Measurements from ENCODE around the gene CPVL.

The CPVL gene

GRCh38 chr7:29190349-29191045, 44.2 kb upstream of the CPVL start (continued):
- TF ChIP-seq PRDM2 (tag by site-specific recombination; IDR thresholded peaks at IDR 0.05; ENCODE audit: borderline replicate concordance) = no peak
- TF ChIP-seq ZFHX2 (tag by site-specific recombination; conservative IDR thresholded peaks at IDR 0.05) = no peak
- TF ChIP-seq ZNF521 (tag by site-specific recombination; IDR thresholded peaks at IDR 0.05) = no peak
- TF ChIP-seq CTCF (tag by site-specific recombination; IDR thresholded peaks at IDR 0.05) = no peak
- TF ChIP-seq ZSCAN18 (tag by site-specific recombination; IDR thresholded peaks at IDR 0.05) = no peak
- TF ChIP-seq BCL6B (tag by site-specific recombination; IDR thresholded peaks at IDR 0.05) = no peak
- TF ChIP-seq ZBTB10 (tag by site-specific recombination; IDR thresholded peaks at IDR 0.05) = no peak
- no peak for TF ChIP-seq ZNF571 (tag by site-specific recombination; IDR thresholded peaks at IDR 0.05)
- no peak for TF ChIP-seq ZNF174 (tag by site-specific recombination; IDR thresholded peaks at IDR 0.05)
- TF ChIP-seq ZSCAN4 (tag by site-specific recombination; IDR thresholded peaks at IDR 0.05) = no peak
- TF ChIP-seq AEBP2 (tag by site-specific recombination; IDR thresholded peaks at IDR 0.05; ENCODE audit: borderline replicate concordance) = no peak
- TF ChIP-seq PRDM1 (tag by site-specific recombination; IDR thresholded peaks at IDR 0.05) = no peak
- no peak for TF ChIP-seq ZNF175 (tag by site-specific recombination; IDR thresholded peaks at IDR 0.05)
- TF ChIP-seq ZNF146 (tag by site-specific recombination; IDR thresholded peaks at IDR 0.05) = no peak
- no peak for TF ChIP-seq MEIS1 (CRISPR knock-in tag; IDR thresholded peaks at IDR 0.05; ENCODE audit: borderline replicate concordance)
- TF ChIP-seq ZNF423 (tag by site-specific recombination; IDR thresholded peaks at IDR 0.05) = no peak
- no peak for TF ChIP-seq ZNF239 (tag by site-specific recombination; IDR thresholded peaks at IDR 0.05)
- TF ChIP-seq ZNF2 (tag by site-specific recombination; IDR thresholded peaks at IDR 0.05) = 0 out of 2 replicates have a peak, but pooled peaks have one; percentile 18
- no peak for TF ChIP-seq ZNF658 (tag by site-specific recombination; IDR thresholded peaks at IDR 0.05)
- TF ChIP-seq, protein P1, sequence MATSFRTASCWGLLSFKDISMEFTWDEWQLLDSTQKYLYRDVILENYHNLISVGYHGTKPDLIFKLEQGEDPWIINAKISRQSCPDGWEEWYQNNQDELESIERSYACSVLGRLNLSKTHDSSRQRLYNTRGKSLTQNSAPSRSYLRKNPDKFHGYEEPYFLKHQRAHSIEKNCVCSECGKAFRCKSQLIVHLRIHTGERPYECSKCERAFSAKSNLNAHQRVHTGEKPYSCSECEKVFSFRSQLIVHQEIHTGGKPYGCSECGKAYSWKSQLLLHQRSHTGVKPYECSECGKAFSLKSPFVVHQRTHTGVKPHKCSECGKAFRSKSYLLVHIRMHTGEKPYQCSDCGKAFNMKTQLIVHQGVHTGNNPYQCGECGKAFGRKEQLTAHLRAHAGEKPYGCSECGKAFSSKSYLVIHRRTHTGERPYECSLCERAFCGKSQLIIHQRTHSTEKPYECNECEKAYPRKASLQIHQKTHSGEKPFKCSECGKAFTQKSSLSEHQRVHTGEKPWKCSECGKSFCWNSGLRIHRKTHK (tag by site-specific recombination; IDR thresholded peaks at IDR 0.05) = no peak
- TF ChIP-seq YY2 (tag by site-specific recombination; IDR thresholded peaks at IDR 0.05) = 0 out of 2 replicates have a peak, but pooled peaks have one; percentile 13

Measured in HEK293 (cell line).